ENCODE measurements around the gene CDS2. TPM values are rescaled to one million over a fixed set of nuclear protein-coding genes. Genes with fewer than 3 reads are reported as not detected.

CDS2 gene
- total and polyA plus RNA-seq, 2 experiments from 2014 or later, result 16.8 to 40.8 TPM

DNA sequence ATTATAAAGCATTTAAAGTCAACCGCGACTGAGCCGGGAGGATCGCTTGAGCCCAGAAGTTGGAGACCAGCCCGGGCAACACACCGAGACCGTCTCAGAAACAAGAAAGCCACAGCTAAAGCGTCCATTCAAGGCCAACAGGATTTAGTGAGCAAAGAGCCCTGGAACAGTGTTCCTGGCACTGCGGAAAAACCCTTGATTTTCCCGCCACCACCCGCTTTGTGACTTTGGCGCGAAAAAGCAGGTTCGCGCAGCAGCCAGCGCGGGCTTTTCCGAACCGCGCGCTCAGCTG is 7.7 kb upstream of the CDS2 start:
- Histone ChIP-seq H3K27ac (ENCODE audit: low read depth) (peak overlapping the region; percentile 98), H2AFZ (no peak overlapping the region), H3K79me2 (replicated peaks; ENCODE audit: insufficient read depth) (peaks cover 47% of the 10 kb centered on the region), H3K36me3 (ENCODE audit: insufficient read depth) (peaks cover 44% of the 10 kb centered on the region), H4K20me1 (replicated peaks; ENCODE audit: insufficient read depth) (peaks cover 41% of the 10 kb centered on the region), H3F3A (replicated peaks; ENCODE audit: low read depth) (peaks cover 31% of the 10 kb centered on the region), H3K9me2 (ENCODE audit: insufficient read depth) (no peaks in the 10 kb centered on the region), H3K27me3 (ENCODE audit: insufficient read depth) (no peaks in the 10 kb centered on the region), H3K4me2 (peak overlapping the region; percentile 84), H3K4me1 (ENCODE audit: insufficient read depth) (peaks cover 12% of the 10 kb centered on the region), H3K4me3 (peak overlapping the region; percentile 98)
- Mint-ChIP-seq H3K9me3 (no peaks in the 10 kb centered on the region), H3K36me3 (ENCODE audit: low read depth) (peaks cover 53% of the 10 kb centered on the region), H3K4me1 (peaks cover 39% of the 10 kb centered on the region), H3K27ac (peak overlapping the region; percentile 99), H3K27me3 (ENCODE audit: insufficient read depth, low read depth, poor library complexity) (peaks cover 13% of the 10 kb centered on the region), H3K4me3 (peak overlapping the region; percentile 95)
- DNase-seq (ENCODE audit: low spot score) (no peak), ATAC-seq (no peak)
- TF ChIP-seq, protein P1, sequence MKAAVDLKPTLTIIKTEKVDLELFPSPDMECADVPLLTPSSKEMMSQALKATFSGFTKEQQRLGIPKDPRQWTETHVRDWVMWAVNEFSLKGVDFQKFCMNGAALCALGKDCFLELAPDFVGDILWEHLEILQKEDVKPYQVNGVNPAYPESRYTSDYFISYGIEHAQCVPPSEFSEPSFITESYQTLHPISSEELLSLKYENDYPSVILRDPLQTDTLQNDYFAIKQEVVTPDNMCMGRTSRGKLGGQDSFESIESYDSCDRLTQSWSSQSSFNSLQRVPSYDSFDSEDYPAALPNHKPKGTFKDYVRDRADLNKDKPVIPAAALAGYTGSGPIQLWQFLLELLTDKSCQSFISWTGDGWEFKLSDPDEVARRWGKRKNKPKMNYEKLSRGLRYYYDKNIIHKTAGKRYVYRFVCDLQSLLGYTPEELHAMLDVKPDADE (IDR thresholded peaks at IDR 0.05), result no peak
- TF ChIP-seq ZNF331 (CRISPR knock-in tag; IDR thresholded peaks at IDR 0.05; ENCODE audit: low read depth) (no peak), CREB1 (CRISPR knock-in tag; IDR thresholded peaks at IDR 0.05; ENCODE audit: low read depth) (no peak), ZNF114 (CRISPR knock-in tag; IDR thresholded peaks at IDR 0.05) (no peak), EZH2 (IDR thresholded peaks at IDR 0.05; ENCODE audit: low read depth, unreplicated experiment) (no peak), JUNB (IDR thresholded peaks at IDR 0.05; ENCODE audit: unreplicated experiment) (no peak), NANOG (IDR thresholded peaks at IDR 0.05; ENCODE audit: borderline replicate concordance) (no peak), STAT1 (IDR thresholded peaks at IDR 0.05; ENCODE audit: unreplicated experiment) (no peak), POLR2AphosphoS5 (IDR thresholded peaks at IDR 0.05; ENCODE audit: low read depth) (no peak)
- TF ChIP-seq, protein P2, sequence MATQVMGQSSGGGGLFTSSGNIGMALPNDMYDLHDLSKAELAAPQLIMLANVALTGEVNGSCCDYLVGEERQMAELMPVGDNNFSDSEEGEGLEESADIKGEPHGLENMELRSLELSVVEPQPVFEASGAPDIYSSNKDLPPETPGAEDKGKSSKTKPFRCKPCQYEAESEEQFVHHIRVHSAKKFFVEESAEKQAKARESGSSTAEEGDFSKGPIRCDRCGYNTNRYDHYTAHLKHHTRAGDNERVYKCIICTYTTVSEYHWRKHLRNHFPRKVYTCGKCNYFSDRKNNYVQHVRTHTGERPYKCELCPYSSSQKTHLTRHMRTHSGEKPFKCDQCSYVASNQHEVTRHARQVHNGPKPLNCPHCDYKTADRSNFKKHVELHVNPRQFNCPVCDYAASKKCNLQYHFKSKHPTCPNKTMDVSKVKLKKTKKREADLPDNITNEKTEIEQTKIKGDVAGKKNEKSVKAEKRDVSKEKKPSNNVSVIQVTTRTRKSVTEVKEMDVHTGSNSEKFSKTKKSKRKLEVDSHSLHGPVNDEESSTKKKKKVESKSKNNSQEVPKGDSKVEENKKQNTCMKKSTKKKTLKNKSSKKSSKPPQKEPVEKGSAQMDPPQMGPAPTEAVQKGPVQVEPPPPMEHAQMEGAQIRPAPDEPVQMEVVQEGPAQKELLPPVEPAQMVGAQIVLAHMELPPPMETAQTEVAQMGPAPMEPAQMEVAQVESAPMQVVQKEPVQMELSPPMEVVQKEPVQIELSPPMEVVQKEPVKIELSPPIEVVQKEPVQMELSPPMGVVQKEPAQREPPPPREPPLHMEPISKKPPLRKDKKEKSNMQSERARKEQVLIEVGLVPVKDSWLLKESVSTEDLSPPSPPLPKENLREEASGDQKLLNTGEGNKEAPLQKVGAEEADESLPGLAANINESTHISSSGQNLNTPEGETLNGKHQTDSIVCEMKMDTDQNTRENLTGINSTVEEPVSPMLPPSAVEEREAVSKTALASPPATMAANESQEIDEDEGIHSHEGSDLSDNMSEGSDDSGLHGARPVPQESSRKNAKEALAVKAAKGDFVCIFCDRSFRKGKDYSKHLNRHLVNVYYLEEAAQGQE (IDR thresholded peaks at IDR 0.05; ENCODE audit: unreplicated experiment), result no peak

DNA sequence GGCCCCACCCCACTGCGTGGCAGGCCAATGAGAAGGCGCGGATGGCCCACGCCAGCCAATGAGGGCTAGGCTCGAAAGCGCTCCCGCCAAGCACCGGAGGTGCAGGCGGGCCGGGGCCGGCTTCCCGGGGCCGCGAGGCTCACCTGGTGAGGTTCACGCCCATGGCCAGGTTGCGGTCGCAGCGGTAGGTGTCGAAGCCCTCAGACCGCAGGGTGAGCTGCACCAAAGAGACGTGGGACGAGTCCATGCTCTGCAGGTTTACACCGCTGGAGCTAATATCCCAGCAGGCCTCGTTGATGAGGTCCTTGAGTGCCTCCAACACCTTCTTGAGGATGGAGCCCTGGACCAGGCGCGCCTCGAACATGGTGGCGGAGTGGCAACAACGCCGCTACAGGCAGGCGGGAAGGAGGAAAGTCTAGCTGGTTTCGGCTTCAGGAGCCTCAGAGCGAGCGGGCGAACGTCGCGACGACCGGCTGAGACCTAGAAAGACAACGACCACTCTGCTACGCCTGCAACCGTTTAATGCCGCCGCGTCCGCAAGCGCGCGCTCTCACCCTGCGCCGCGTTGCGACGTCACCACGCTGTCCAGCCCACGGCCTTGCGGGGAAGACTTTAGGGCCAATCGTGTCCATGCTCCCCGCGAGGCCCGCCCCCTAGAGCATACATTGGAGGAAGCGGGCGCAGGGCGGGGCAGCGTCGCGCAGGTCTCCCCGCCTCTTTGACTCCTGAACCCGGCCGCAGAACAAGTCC is 7.2 kb upstream of the CDS2 start, which contains the start of gene PCNA:
Gene PCNA, minus strand, starts transcription at position 524 of the 750 bp plus-strand sequence. Its CDS starts 160 bp downstream, at position 364.
- H3K27ac Mint-ChIP-seq, result peak within 1 kb of the TSS; percentile 99
- H3K4me2 ChIP-seq, result peak within 1 kb of the TSS; percentile 84
- TF ChIP-seq EZH2phosphoT487 (IDR thresholded peaks at IDR 0.05; ENCODE audit: unreplicated experiment) (no peak), POLR2AphosphoS5 (IDR thresholded peaks at IDR 0.05; ENCODE audit: low read depth) (peak; percentile 99), CREB1 (CRISPR knock-in tag; IDR thresholded peaks at IDR 0.05; ENCODE audit: low read depth) (peak; percentile 91), ZNF114 (CRISPR knock-in tag; IDR thresholded peaks at IDR 0.05) (no peak), NANOG (IDR thresholded peaks at IDR 0.05; ENCODE audit: borderline replicate concordance) (no peak), JUNB (IDR thresholded peaks at IDR 0.05; ENCODE audit: unreplicated experiment) (no peak)
- TF ChIP-seq, protein P3, sequence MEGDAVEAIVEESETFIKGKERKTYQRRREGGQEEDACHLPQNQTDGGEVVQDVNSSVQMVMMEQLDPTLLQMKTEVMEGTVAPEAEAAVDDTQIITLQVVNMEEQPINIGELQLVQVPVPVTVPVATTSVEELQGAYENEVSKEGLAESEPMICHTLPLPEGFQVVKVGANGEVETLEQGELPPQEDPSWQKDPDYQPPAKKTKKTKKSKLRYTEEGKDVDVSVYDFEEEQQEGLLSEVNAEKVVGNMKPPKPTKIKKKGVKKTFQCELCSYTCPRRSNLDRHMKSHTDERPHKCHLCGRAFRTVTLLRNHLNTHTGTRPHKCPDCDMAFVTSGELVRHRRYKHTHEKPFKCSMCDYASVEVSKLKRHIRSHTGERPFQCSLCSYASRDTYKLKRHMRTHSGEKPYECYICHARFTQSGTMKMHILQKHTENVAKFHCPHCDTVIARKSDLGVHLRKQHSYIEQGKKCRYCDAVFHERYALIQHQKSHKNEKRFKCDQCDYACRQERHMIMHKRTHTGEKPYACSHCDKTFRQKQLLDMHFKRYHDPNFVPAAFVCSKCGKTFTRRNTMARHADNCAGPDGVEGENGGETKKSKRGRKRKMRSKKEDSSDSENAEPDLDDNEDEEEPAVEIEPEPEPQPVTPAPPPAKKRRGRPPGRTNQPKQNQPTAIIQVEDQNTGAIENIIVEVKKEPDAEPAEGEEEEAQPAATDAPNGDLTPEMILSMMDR (conservative IDR thresholded peaks at IDR 0.05; ENCODE audit: low read depth in 2 of 2), result no peak
- TF ChIP-seq, protein P2 (IDR thresholded peaks at IDR 0.05; ENCODE audit: unreplicated experiment), result no peak

More for the DNA sequence above, 7.2 kb upstream of the CDS2 start, which contains the start of gene PCNA:
- peaks cover 47% of the 10 kb centered on the region for H3K79me2 ChIP-seq (replicated peaks; ENCODE audit: insufficient read depth)
- H3K4me3 ChIP-seq, result peak within 1 kb of the TSS; percentile 98
- H4K20me1 ChIP-seq (replicated peaks; ENCODE audit: insufficient read depth), result peaks cover 38% of the 10 kb centered on the region
- H3K9me3 Mint-ChIP-seq, result no peaks in the 10 kb centered on the region
- DNase-seq (ENCODE audit: low spot score), result peak; percentile 99
- H3K27me3 Mint-ChIP-seq (ENCODE audit: insufficient read depth, low read depth, poor library complexity), result peaks cover 13% of the 10 kb centered on the region
- H3K27me3 ChIP-seq (ENCODE audit: insufficient read depth), result no peaks in the 10 kb centered on the region
- no peaks in the 10 kb centered on the region for H3K9me2 ChIP-seq (ENCODE audit: insufficient read depth)
- peaks cover 40% of the 10 kb centered on the region for H3K36me3 ChIP-seq (ENCODE audit: insufficient read depth)
- H3K27ac ChIP-seq (ENCODE audit: low read depth), result peak within 1 kb of the TSS; percentile 98
- peaks cover 48% of the 10 kb centered on the region for H3K36me3 Mint-ChIP-seq (ENCODE audit: low read depth)
- H3F3A ChIP-seq (replicated peaks; ENCODE audit: low read depth), result peaks cover 26% of the 10 kb centered on the region
- peak; percentile 95 for ATAC-seq
- H3K4me1 ChIP-seq (ENCODE audit: insufficient read depth), result peaks cover 12% of the 10 kb centered on the region
- peak within 1 kb of the TSS; percentile 95 for H3K4me3 Mint-ChIP-seq
- H3K4me1 Mint-ChIP-seq, result peaks cover 36% of the 10 kb centered on the region
- no peak within 1 kb of the TSS for H2AFZ ChIP-seq
